HEK293 (cell line): Measurements from ENCODE around the gene ASIC1.

ENCODE experiments used
- CTCF ChIA-PET: fragments of 350-600 bp; formaldehyde crosslinking; extraction: SDS; loops from one replicate; lab custom pipeline; 2021; ENCODE audit warnings: antibody characterized with exemption; lab: Yijun Ruan, JAX
- POLR2A ChIA-PET: fragments of 300-600 bp; formaldehyde crosslinking; extraction: SDS; loops from one replicate; lab custom pipeline; 2020; ENCODE audit warnings: antibody characterized with exemption, inconsistent platforms; lab: Yijun Ruan, JAX
- H3K27ac ChIP-seq: fragments of 200-500 bp; sonication (Bioruptor generic); 2 replicates; pipeline ENCODE4 v1.5.1; 2014; ENCODE audit warnings: low read depth, low read length, control low read depth, inconsistent platforms; ENCODE audit errors: extremely low read depth
- H3K36me3 ChIP-seq, 2 experiments: fragments of 200-500 bp in 1 of 2; sonication (Bioruptor generic) in 1 of 2; 1 replicate in 1 of 2; 2 replicates in 1 of 2; pipeline ENCODE4 v1.5.1; 2014 to 2017; ENCODE audit warnings: inconsistent platforms in 2 of 2, low read length in 2 of 2; ENCODE audit not compliant: control insufficient read depth in 2 of 2, insufficient read depth in 1 of 2
- H3K4me1 ChIP-seq: fragments of 200-500 bp; sonication (Bioruptor generic); 2 replicates; pipeline ENCODE4 v1.5.1; 2014; ENCODE audit warnings: mild to moderate bottlenecking, low read length, inconsistent platforms; ENCODE audit not compliant: control insufficient read depth, insufficient read depth
- H3K4me3 ChIP-seq: 2 replicates; pipeline ENCODE4 v1.5.1; 2011; ENCODE audit warnings: low read depth, mild to moderate bottlenecking, control low read depth, low read length, moderate library complexity
- H3K9me3 ChIP-seq: fragments of 200-500 bp; sonication (Bioruptor generic); 2 replicates; pipeline ENCODE4 v1.5.1; 2014; ENCODE audit warnings: low read depth, low read length, inconsistent platforms; ENCODE audit not compliant: control insufficient read depth, insufficient read depth
- BCL11B ChIP-seq: fragments of 450-650 bp; formaldehyde crosslinking; IDR thresholded peaks from 2 replicates; pipeline ENCODE4 v1.5.1; 2016; ENCODE audit warnings: low read depth, missing biosample characterization, missing genetic modification characterization
- GFI1B ChIP-seq: fragments of 450-650 bp; formaldehyde crosslinking; IDR thresholded peaks from 2 replicates; pipeline ENCODE4 v1.5.1; 2016; ENCODE audit warnings: missing biosample characterization, missing genetic modification characterization
- MZF1 ChIP-seq: fragments of 450-650 bp; formaldehyde crosslinking; IDR thresholded peaks from 2 replicates; pipeline ENCODE4 v1.5.1; 2017; ENCODE audit warnings: missing biosample characterization, missing genetic modification characterization, borderline replicate concordance
- REPIN1 ChIP-seq: fragments of 450-650 bp; formaldehyde crosslinking; IDR thresholded peaks from 2 replicates; pipeline ENCODE4 v1.5.1; 2017; ENCODE audit warnings: missing biosample characterization, missing genetic modification characterization, low read depth
- REST ChIP-seq: fragments of 450-650 bp; formaldehyde crosslinking; IDR thresholded peaks from 2 replicates; pipeline ENCODE4 v1.5.1; 2016; ENCODE audit warnings: missing biosample characterization, missing genetic modification characterization
- SETDB1 ChIP-seq: IDR thresholded peaks from one replicate; pipeline ENCODE4 v1.6.1; 2017; ENCODE audit warnings: mild to moderate bottlenecking, low read length, moderate library complexity, mixed read lengths; ENCODE audit not compliant: insufficient read length
- ZBTB7A ChIP-seq: fragments of 450-650 bp; formaldehyde crosslinking; IDR thresholded peaks from 2 replicates; pipeline ENCODE4 v1.5.1; 2016; ENCODE audit warnings: low read depth, missing biosample characterization, missing genetic modification characterization
- ZFP37 ChIP-seq: fragments of 450-650 bp; formaldehyde crosslinking; IDR thresholded peaks from 2 replicates; pipeline ENCODE4 v1.5.1; 2016; ENCODE audit warnings: missing biosample characterization, missing genetic modification characterization
- ZNF114 ChIP-seq: fragments of 450-650 bp; formaldehyde crosslinking; IDR thresholded peaks from 2 replicates; pipeline ENCODE4 v1.5.0; 2017; ENCODE audit warnings: missing biosample characterization, missing genetic modification characterization
- ZNF121 ChIP-seq: fragments of 450-650 bp; formaldehyde crosslinking; IDR thresholded peaks from 2 replicates; pipeline ENCODE4 v1.5.1; 2016; ENCODE audit warnings: missing biosample characterization, missing genetic modification characterization
- ZNF239 ChIP-seq: fragments of 450-650 bp; formaldehyde crosslinking; IDR thresholded peaks from 2 replicates; pipeline ENCODE4 v1.5.1; 2016; ENCODE audit warnings: missing biosample characterization, missing genetic modification characterization
- ZNF302 ChIP-seq: fragments of 450-650 bp; formaldehyde crosslinking; IDR thresholded peaks from 2 replicates; pipeline ENCODE4 v1.5.1; 2016; ENCODE audit warnings: missing biosample characterization, missing genetic modification characterization, low read depth
- ZNF530 ChIP-seq: fragments of 450-650 bp; formaldehyde crosslinking; IDR thresholded peaks from 2 replicates; pipeline ENCODE4 v1.5.1; 2016; ENCODE audit warnings: low read depth, missing biosample characterization, missing genetic modification characterization
- ZNF549 ChIP-seq: fragments of 450-650 bp; IDR thresholded peaks from 2 replicates; pipeline ENCODE4 v1.5.1; 2018; ENCODE audit warnings: missing biosample characterization, missing genetic modification characterization, mild to moderate bottlenecking, inconsistent platforms, moderate library complexity
- ZNF555 ChIP-seq: fragments of 450-650 bp; formaldehyde crosslinking; conservative IDR thresholded peaks from 2 replicates; pipeline ENCODE4 v1.5.1; 2017; ENCODE audit warnings: missing biosample characterization, mild to moderate bottlenecking, missing genetic modification characterization, inconsistent platforms
- ZNF660 ChIP-seq: fragments of 450-650 bp; IDR thresholded peaks from 2 replicates; pipeline ENCODE4 v1.5.1; 2018; ENCODE audit warnings: missing biosample characterization, mild to moderate bottlenecking, missing genetic modification characterization
- ZNF777 ChIP-seq: fragments of 450-650 bp; formaldehyde crosslinking; IDR thresholded peaks from 2 replicates; pipeline ENCODE4 v1.5.1; 2017; ENCODE audit warnings: missing biosample characterization, missing genetic modification characterization, borderline replicate concordance
- TF ChIP-seq, protein P1 (sequence below): fragments of 450-650 bp; formaldehyde crosslinking; IDR thresholded peaks from 2 replicates; pipeline ENCODE4 v1.5.1; 2016; ENCODE audit warnings: missing biosample characterization, missing genetic modification characterization
- TF ChIP-seq, protein P2 (sequence below): fragments of 450-650 bp; formaldehyde crosslinking; IDR thresholded peaks from 2 replicates; pipeline ENCODE4 v1.5.1; 2016; ENCODE audit warnings: missing biosample characterization, missing genetic modification characterization, borderline replicate concordance
- TF ChIP-seq, protein P3 (sequence below): fragments of 450-650 bp; formaldehyde crosslinking; conservative IDR thresholded peaks from 2 replicates; pipeline ENCODE4 v1.5.1; 2016; ENCODE audit warnings: low read depth, missing biosample characterization, missing genetic modification characterization

ASIC1 gene

GRCh38 chr12:50069539-50069938 lies 12.1 kb downstream of the ASIC1 start:
- Histone ChIP-seq H3K9me3 (no peaks in the 10 kb centered on the region), H3K4me3 (no peak overlapping the region), H3K36me3 (peaks cover 0 to 18% of the 10 kb centered on the region in 2 experiments; a peak in 1 of 3 replicates), H3K27ac (no peak overlapping the region), H3K4me1 (no peaks in the 10 kb centered on the region)
- ChIA-PET POLR2A (interaction anchor here (1.4 kb wide), 1 partner anchor 102 kb away, joined by 5 read pairs; no protein-coding TSS in a partner anchor), CTCF (interaction anchor here (0.6 to 7.9 kb wide), 32 partner anchors 9 to 555 kb away, joined by 3 to 145 read pairs (median 4); partner anchors contain the start of genes RACGAP1 and SMARCD1)
- TF ChIP-seq SETDB1 = peak; percentile 13
- no peak for TF ChIP-seq REST

DNA sequence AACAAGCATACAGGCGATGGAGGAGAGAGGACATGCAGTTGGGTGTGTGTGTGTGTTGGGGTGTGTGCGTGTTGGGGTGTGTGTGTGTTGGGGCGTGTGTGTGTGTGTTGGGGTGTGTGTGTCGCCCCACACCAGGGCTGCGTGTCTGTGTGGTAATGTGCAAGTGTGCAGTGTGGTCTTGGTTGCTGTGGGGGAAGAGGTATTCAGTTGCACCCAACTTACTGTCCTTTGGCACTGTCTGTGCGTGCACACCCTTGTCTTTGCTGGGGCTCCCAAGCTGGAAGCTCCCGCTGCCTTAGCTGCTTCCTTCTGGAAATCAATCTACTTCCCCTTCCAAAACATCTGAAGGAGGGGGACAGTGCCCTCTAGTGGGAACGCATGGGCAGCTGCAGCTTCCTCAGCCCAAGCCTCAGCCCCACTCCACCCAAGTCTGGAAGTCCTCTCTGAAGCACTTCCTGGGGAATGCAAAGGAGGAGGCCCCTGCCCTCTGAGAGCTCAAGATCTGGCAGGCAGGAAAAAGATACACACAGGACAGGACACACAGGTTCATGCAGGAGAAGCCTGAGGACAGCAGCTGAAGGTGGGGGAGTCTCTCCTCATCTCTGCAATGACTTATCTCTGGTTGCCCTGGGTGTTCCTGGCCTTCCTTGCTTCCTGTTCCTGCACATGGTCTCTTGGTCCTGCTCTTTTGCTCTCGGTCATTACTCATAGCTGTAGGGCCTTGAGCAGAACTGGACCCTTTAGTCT lies 13.1 kb downstream of the ASIC1 start:
- CTCF ChIA-PET = interaction anchor here (0.5 to 7.9 kb wide), 54 partner anchors 9 to 1383 kb away, joined by 3 to 145 read pairs (median 5); partner anchors contain the start of genes RACGAP1 and SMARCD1
- TF ChIP-seq ZNF777 (tag by site-specific recombination) = no peak
- TF ChIP-seq ZNF239 = no peak
- TF ChIP-seq ZNF302 (tag by site-specific recombination) = no peak
- no peak for TF ChIP-seq ZBTB7A
- TF ChIP-seq MZF1 (tag by site-specific recombination) = no peak
- peak; percentile 98 for TF ChIP-seq ZNF660
- no peak for TF ChIP-seq BCL11B
- TF ChIP-seq, protein P1, sequence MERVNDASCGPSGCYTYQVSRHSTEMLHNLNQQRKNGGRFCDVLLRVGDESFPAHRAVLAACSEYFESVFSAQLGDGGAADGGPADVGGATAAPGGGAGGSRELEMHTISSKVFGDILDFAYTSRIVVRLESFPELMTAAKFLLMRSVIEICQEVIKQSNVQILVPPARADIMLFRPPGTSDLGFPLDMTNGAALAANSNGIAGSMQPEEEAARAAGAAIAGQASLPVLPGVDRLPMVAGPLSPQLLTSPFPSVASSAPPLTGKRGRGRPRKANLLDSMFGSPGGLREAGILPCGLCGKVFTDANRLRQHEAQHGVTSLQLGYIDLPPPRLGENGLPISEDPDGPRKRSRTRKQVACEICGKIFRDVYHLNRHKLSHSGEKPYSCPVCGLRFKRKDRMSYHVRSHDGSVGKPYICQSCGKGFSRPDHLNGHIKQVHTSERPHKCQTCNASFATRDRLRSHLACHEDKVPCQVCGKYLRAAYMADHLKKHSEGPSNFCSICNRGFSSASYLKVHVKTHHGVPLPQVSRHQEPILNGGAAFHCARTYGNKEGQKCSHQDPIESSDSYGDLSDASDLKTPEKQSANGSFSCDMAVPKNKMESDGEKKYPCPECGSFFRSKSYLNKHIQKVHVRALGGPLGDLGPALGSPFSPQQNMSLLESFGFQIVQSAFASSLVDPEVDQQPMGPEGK (tag by site-specific recombination) = 0 out of 2 replicates have a peak, but pooled peaks have one; percentile 12
- no peak for TF ChIP-seq REPIN1 (tag by site-specific recombination)
- no peak for TF ChIP-seq GFI1B
- TF ChIP-seq ZNF555 (tag by site-specific recombination) = no peak
- TF ChIP-seq ZNF121 (tag by site-specific recombination) = no peak
- TF ChIP-seq, protein P2, sequence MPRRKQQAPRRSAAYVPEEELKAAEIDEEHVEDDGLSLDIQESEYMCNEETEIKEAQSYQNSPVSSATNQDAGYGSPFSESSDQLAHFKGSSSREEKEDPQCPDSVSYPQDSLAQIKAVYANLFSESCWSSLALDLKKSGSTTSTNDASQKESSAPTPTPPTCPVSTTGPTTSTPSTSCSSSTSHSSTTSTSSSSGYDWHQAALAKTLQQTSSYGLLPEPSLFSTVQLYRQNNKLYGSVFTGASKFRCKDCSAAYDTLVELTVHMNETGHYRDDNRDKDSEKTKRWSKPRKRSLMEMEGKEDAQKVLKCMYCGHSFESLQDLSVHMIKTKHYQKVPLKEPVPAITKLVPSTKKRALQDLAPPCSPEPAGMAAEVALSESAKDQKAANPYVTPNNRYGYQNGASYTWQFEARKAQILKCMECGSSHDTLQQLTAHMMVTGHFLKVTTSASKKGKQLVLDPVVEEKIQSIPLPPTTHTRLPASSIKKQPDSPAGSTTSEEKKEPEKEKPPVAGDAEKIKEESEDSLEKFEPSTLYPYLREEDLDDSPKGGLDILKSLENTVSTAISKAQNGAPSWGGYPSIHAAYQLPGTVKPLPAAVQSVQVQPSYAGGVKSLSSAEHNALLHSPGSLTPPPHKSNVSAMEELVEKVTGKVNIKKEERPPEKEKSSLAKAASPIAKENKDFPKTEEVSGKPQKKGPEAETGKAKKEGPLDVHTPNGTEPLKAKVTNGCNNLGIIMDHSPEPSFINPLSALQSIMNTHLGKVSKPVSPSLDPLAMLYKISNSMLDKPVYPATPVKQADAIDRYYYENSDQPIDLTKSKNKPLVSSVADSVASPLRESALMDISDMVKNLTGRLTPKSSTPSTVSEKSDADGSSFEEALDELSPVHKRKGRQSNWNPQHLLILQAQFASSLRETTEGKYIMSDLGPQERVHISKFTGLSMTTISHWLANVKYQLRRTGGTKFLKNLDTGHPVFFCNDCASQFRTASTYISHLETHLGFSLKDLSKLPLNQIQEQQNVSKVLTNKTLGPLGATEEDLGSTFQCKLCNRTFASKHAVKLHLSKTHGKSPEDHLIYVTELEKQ (tag by site-specific recombination) = no peak
- TF ChIP-seq ZNF549 = no peak
- TF ChIP-seq, protein P3, sequence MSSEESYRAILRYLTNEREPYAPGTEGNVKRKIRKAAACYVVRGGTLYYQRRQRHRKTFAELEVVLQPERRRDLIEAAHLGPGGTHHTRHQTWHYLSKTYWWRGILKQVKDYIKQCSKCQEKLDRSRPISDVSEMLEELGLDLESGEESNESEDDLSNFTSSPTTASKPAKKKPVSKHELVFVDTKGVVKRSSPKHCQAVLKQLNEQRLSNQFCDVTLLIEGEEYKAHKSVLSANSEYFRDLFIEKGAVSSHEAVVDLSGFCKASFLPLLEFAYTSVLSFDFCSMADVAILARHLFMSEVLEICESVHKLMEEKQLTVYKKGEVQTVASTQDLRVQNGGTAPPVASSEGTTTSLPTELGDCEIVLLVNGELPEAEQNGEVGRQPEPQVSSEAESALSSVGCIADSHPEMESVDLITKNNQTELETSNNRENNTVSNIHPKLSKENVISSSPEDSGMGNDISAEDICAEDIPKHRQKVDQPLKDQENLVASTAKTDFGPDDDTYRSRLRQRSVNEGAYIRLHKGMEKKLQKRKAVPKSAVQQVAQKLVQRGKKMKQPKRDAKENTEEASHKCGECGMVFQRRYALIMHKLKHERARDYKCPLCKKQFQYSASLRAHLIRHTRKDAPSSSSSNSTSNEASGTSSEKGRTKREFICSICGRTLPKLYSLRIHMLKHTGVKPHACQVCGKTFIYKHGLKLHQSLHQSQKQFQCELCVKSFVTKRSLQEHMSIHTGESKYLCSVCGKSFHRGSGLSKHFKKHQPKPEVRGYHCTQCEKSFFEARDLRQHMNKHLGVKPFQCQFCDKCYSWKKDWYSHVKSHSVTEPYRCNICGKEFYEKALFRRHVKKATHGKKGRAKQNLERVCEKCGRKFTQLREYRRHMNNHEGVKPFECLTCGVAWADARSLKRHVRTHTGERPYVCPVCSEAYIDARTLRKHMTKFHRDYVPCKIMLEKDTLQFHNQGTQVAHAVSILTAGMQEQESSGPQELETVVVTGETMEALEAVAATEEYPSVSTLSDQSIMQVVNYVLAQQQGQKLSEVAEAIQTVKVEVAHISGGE (tag by site-specific recombination) = peak; percentile 93
- no peak for TF ChIP-seq ZFP37 (tag by site-specific recombination)
- no peak for TF ChIP-seq ZNF114 (tag by site-specific recombination)
- no peak for TF ChIP-seq ZNF530 (tag by site-specific recombination)

More for the DNA sequence above, 13.1 kb downstream of the ASIC1 start:
- peaks cover 0 to 14% of the 10 kb centered on the region in 2 experiments; a peak in 1 of 3 replicates for H3K36me3 ChIP-seq
- POLR2A ChIA-PET = interaction anchor here (0.6 to 1.9 kb wide), 6 partner anchors 14 to 203 kb away, joined by 3 to 9 read pairs (median 4); partner anchors contain the start of gene SMARCD1
- H3K27ac ChIP-seq = no peak overlapping the region
- H3K4me3 ChIP-seq = no peak overlapping the region
- no peaks in the 10 kb centered on the region for H3K4me1 ChIP-seq
- H3K9me3 ChIP-seq = no peaks in the 10 kb centered on the region
